ENCODE results near the gene SCN3A. TPM values are rescaled to one million over a fixed set of nuclear protein-coding genes. Genes with fewer than 3 reads are reported as not detected.

Gene SCN3A
- total RNA-seq, 1 donor from 2014 or later, result 0.05 TPM

- Mint-ChIP-seq H3K27me3 (ENCODE audit: low read depth) (peaks cover 2% of the 10 kb centered on the region), H3K4me1 (ENCODE audit: low read depth) (peaks cover 2% of the 10 kb centered on the region), H3K9me3 (no peaks in the 10 kb centered on the region), H3K4me3 (ENCODE audit: low read depth) (no peak overlapping the region), H3K36me3 (ENCODE audit: low read depth) (no peaks in the 10 kb centered on the region), H3K27ac (no peak overlapping the region)
- intact Hi-C loops (cut with micrococcal nuclease), result no loop called here
- DNase-seq (ENCODE audit: low spot score), result no peak
These were observed 27.1 kb downstream of the SCN3A start for GRCh38 chr2:165176780-165177179.

GRCh38 chr2:165173215-165173614, 30.6 kb downstream of the SCN3A start:
- no peaks in the 10 kb centered on the region for H3K4me1 Mint-ChIP-seq (ENCODE audit: low read depth)
- no peaks in the 10 kb centered on the region for H3K36me3 Mint-ChIP-seq (ENCODE audit: low read depth)
- intact Hi-C loops (cut with micrococcal nuclease), result no loop called here
- H3K27ac Mint-ChIP-seq, result no peak overlapping the region
- no peak overlapping the region for H3K4me3 Mint-ChIP-seq (ENCODE audit: low read depth)
- peaks cover 2% of the 10 kb centered on the region for H3K27me3 Mint-ChIP-seq (ENCODE audit: low read depth)
- H3K9me3 Mint-ChIP-seq, result no peaks in the 10 kb centered on the region
- no peak for DNase-seq (ENCODE audit: low spot score)

- Mint-ChIP-seq H3K9me3 (no peaks in the 10 kb centered on the region), H3K27ac (no peak overlapping the region), H3K4me3 (ENCODE audit: low read depth) (no peak overlapping the region), H3K36me3 (ENCODE audit: low read depth) (no peaks in the 10 kb centered on the region), H3K27me3 (ENCODE audit: low read depth) (no peaks in the 10 kb centered on the region), H3K4me1 (ENCODE audit: low read depth) (no peaks in the 10 kb centered on the region)
- intact Hi-C loops (cut with micrococcal nuclease), result no loop called here
- DNase-seq (ENCODE audit: low spot score), result no peak
These were observed 39.6 kb downstream of the SCN3A start for GRCh38 chr2:165164201-165164600.

DNA sequence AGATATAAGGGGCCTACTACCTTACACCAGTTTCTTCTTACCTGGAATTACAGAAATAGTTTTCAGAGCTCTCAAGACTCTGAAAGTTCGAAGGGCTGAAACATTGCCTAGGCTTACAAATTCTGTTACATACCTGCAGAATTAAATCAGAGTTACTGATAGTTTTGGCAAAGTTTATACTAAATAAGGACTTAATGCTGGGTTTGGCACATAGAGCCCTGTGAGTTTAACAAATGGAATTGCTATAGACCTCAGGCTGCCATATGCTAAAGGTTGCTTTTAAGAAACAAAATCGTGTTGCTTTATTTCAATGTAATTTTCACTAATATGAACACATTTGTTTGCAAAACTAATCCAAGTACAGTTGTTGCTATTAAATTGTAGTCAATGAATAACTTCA, 40.1 kb downstream of the SCN3A start:
- Mint-ChIP-seq H3K9me3 (no peaks in the 10 kb centered on the region), H3K27ac (no peak overlapping the region), H3K4me3 (ENCODE audit: low read depth) (no peak overlapping the region), H3K4me1 (ENCODE audit: low read depth) (no peaks in the 10 kb centered on the region), H3K36me3 (ENCODE audit: low read depth) (no peaks in the 10 kb centered on the region), H3K27me3 (ENCODE audit: low read depth) (no peaks in the 10 kb centered on the region)
- no peak for DNase-seq (ENCODE audit: low spot score)
- intact Hi-C loops (cut with micrococcal nuclease), result no loop called here

DNA sequence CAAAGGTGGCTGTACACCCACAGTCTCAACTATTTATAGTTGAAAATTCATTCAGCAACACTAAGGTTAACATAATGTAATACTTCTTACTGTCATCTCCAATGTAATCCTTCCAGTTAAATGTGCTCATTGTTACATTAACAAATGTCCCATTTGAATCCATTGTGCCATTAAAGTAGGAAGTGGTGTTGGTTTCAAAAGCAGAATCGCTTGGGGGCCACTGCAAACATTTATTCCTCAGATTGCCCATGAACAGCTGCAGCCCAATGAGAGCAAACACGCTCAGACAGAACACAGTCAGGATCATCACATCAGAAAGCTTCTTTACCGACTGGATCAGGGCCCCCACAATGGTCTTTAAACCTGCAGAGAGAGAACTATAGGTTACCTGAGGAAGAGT, 41.4 kb downstream of the SCN3A start:
- DNase-seq (ENCODE audit: low spot score), result no peak
- no peaks in the 10 kb centered on the region for H3K9me3 Mint-ChIP-seq
- H3K27me3 Mint-ChIP-seq (ENCODE audit: low read depth), result no peaks in the 10 kb centered on the region
- H3K4me3 Mint-ChIP-seq (ENCODE audit: low read depth), result no peak overlapping the region
- H3K4me1 Mint-ChIP-seq (ENCODE audit: low read depth), result no peaks in the 10 kb centered on the region
- no peaks in the 10 kb centered on the region for H3K36me3 Mint-ChIP-seq (ENCODE audit: low read depth)
- H3K27ac Mint-ChIP-seq, result no peak overlapping the region
- intact Hi-C loops (cut with micrococcal nuclease), result no loop called here

GRCh38 chr2:165161510-165161909, 42.3 kb downstream of the SCN3A start:
- no peaks in the 10 kb centered on the region for H3K27me3 Mint-ChIP-seq (ENCODE audit: low read depth)
- no peaks in the 10 kb centered on the region for H3K9me3 Mint-ChIP-seq
- intact Hi-C loops (cut with micrococcal nuclease), result no loop called here
- H3K4me1 Mint-ChIP-seq (ENCODE audit: low read depth), result no peaks in the 10 kb centered on the region
- DNase-seq (ENCODE audit: low spot score), result no peak
- no peak overlapping the region for H3K27ac Mint-ChIP-seq
- no peaks in the 10 kb centered on the region for H3K36me3 Mint-ChIP-seq (ENCODE audit: low read depth)
- H3K4me3 Mint-ChIP-seq (ENCODE audit: low read depth), result no peak overlapping the region

GRCh38 chr2:165157160-165157559, 46.7 kb downstream of the SCN3A start:
- no peaks in the 10 kb centered on the region for H3K27me3 Mint-ChIP-seq (ENCODE audit: low read depth)
- H3K9me3 Mint-ChIP-seq, result no peaks in the 10 kb centered on the region
- no peaks in the 10 kb centered on the region for H3K36me3 Mint-ChIP-seq (ENCODE audit: low read depth)

DNA sequence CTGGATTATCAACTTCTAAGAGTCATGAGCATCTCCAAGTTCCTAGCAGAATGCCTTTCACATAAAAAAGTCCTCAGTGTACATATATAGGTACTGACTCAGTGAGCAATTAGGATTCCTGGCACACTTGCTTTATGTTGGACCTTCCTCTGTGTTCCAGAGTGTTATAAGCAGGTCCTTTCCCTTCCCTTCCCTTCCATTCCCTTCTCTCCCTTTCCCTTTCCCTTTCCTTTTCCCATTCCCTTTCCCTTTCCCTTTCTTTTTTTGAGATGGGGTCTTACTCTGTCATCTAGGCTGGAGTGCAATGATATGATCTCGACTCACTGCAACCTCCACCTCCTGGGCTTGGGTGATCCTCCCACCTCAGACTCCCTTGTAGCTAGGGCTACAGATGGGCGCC, 48.7 kb downstream of the SCN3A start:
- Mint-ChIP-seq H3K4me3 (ENCODE audit: low read depth) (no peak overlapping the region), H3K9me3 (no peaks in the 10 kb centered on the region), H3K27me3 (ENCODE audit: low read depth) (no peaks in the 10 kb centered on the region), H3K27ac (no peak overlapping the region), H3K36me3 (ENCODE audit: low read depth) (no peaks in the 10 kb centered on the region), H3K4me1 (ENCODE audit: low read depth) (no peaks in the 10 kb centered on the region)
- intact Hi-C loops (cut with micrococcal nuclease), result no loop called here
- DNase-seq (ENCODE audit: low spot score), result no peak

More at GRCh38 chr2:165157160-165157559, 46.7 kb downstream of the SCN3A start:
- no peak for DNase-seq (ENCODE audit: low spot score)
- Mint-ChIP-seq H3K27ac (no peak overlapping the region), H3K4me1 (ENCODE audit: low read depth) (no peaks in the 10 kb centered on the region), H3K4me3 (ENCODE audit: low read depth) (no peak overlapping the region)
- intact Hi-C loops (cut with micrococcal nuclease), result no loop called here

- H3K27me3 Mint-ChIP-seq (ENCODE audit: low read depth), result peaks cover 4% of the 10 kb centered on the region
- no peaks in the 10 kb centered on the region for H3K4me1 Mint-ChIP-seq (ENCODE audit: low read depth)
- H3K27ac Mint-ChIP-seq, result no peak overlapping the region
- no peak for DNase-seq (ENCODE audit: low spot score)
- H3K4me3 Mint-ChIP-seq (ENCODE audit: low read depth), result no peak overlapping the region
- no peaks in the 10 kb centered on the region for H3K9me3 Mint-ChIP-seq
- no peaks in the 10 kb centered on the region for H3K36me3 Mint-ChIP-seq (ENCODE audit: low read depth)
- intact Hi-C loops (cut with micrococcal nuclease), result no loop called here
These were observed 54.4 kb downstream of the SCN3A start for GRCh38 chr2:165149439-165149838.

DNA sequence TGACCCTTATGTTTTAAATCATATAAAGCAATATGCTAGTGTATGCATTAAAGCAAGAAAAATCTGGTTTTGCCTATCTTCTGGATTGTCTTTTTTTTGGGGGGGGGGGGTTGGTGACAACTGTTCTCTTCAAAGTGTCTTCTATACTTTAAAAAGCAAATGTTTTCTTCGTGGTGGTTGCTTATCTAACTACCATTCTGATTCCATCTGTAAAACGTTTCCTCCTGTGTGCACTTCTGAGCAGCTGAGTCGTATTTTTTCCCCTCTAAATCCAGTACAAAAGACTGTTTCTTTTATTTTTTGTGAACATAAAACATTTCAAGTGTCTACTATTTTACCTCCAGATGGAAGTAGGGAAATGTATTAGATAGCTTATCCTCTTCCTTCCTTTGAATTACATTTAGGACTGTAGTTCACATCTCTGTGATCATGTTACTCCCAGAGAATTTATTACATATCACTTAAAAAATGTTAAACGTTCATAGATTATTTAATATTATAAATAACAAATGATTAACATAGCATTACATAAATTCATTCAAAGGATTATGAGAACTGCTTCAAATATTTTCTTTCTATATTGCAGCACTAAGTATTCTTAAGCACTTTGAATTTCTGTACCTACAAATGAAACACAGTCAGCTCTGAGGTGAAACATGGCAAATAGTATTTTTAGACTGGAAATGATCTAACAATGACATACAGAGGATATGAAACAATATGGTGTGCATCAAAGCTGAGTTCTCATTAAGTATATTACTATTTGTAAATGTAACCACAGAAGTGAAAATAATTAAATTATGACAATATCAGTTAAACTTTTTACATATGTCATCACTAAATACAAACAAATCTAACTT, 56.4 kb downstream of the SCN3A start:
- Mint-ChIP-seq H3K4me1 (ENCODE audit: low read depth) (no peaks in the 10 kb centered on the region), H3K9me3 (no peaks in the 10 kb centered on the region), H3K4me3 (ENCODE audit: low read depth) (no peak overlapping the region), H3K36me3 (ENCODE audit: low read depth) (no peaks in the 10 kb centered on the region), H3K27me3 (ENCODE audit: low read depth) (peaks cover 4% of the 10 kb centered on the region), H3K27ac (no peak overlapping the region)
- intact Hi-C loops (cut with micrococcal nuclease), result no loop called here
- DNase-seq (ENCODE audit: low spot score), result no peak

DNA sequence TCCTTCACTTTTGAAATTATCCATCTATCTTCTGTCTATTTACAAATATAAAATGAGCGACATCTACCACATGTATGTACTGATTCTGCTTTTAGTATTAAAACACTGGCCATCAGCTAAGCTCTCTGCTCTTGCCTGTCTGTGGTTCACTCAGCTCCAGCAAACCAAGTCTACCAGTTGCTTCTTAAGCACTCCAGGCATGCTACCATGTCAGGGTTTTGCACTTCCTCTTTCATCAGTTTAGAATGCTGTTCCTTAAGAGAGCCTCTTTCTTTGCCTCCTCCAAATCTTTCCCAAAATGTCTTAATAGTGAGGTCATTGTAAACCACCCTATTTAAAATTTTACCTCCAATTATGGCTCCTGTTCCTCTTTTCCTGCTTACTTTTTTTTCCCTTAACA, 59.5 kb downstream of the SCN3A start:
- Mint-ChIP-seq H3K9me3 (no peaks in the 10 kb centered on the region), H3K4me3 (ENCODE audit: low read depth) (no peak overlapping the region), H3K36me3 (ENCODE audit: low read depth) (no peaks in the 10 kb centered on the region), H3K27me3 (ENCODE audit: low read depth) (peaks cover 4% of the 10 kb centered on the region), H3K4me1 (ENCODE audit: low read depth) (no peaks in the 10 kb centered on the region), H3K27ac (no peak overlapping the region)
- no peak for DNase-seq (ENCODE audit: low spot score)
- intact Hi-C loops (cut with micrococcal nuclease), result no loop called here

- no peaks in the 10 kb centered on the region for H3K4me1 Mint-ChIP-seq (ENCODE audit: low read depth)
- no peaks in the 10 kb centered on the region for H3K9me3 Mint-ChIP-seq
- H3K36me3 Mint-ChIP-seq (ENCODE audit: low read depth), result no peaks in the 10 kb centered on the region
- intact Hi-C loops (cut with micrococcal nuclease), result no loop called here
- H3K27ac Mint-ChIP-seq, result no peak overlapping the region
- no peak overlapping the region for H3K4me3 Mint-ChIP-seq (ENCODE audit: low read depth)
- peaks cover 1% of the 10 kb centered on the region for H3K27me3 Mint-ChIP-seq (ENCODE audit: low read depth)
- DNase-seq (ENCODE audit: low spot score), result no peak
These were observed 62.1 kb downstream of the SCN3A start for GRCh38 chr2:165141601-165142354.

DNA sequence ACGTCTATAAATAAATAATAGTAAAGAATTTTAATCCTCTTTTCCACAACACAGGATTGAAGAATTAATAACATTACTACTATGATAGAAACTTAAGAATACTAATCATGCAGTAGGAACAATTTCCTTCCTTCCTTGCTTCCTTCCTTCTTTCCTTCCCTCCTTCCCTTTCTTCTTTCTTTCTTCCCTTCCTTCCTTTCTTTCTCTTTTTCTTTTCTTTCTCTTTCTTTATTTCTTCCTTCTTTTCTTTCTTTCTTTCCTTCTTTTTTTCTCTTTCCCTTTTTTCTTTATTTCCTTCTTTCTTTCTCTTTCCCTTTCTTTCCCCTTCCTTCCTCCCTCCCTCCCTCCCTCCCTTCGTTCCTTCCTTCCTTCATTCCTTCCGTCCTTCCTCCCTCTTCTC, 77.6 kb downstream of the SCN3A start:
- Mint-ChIP-seq H3K27me3 (ENCODE audit: low read depth) (no peaks in the 10 kb centered on the region), H3K4me3 (ENCODE audit: low read depth) (no peak overlapping the region), H3K36me3 (ENCODE audit: low read depth) (no peaks in the 10 kb centered on the region), H3K27ac (no peak overlapping the region), H3K9me3 (no peaks in the 10 kb centered on the region), H3K4me1 (ENCODE audit: low read depth) (no peaks in the 10 kb centered on the region)
- no peak for DNase-seq (ENCODE audit: low spot score)
- intact Hi-C loops (cut with micrococcal nuclease), result no loop called here

All from activated T-helper 2 cell treated with anti-CD3 and anti-CD28 coated beads, Interferon-gamma antibody, Interleukin-2, Interleukin-4, amounts not matched to agents 10 μg/mL and 5 μg/mL and 100 μg/mL, durations not matched to agents 14 hours and 24 hours and 36 hours (primary cell).